Activated T-cell treated with anti-CD3 and anti-CD28 coated beads for 4 hours (primary cell): ENCODE data around the gene BCAS3.

ENCODE experiments used
- DNase-seq: peaks from one replicate; pipeline ENCODE4 v3.0.0-alpha.2; 2020

The BCAS3 gene

GRCh38 chr17:61379457-61380216, 702.0 kb downstream of the BCAS3 start:
- no peak for DNase-seq

GRCh38 chr17:61380217-61380835, 702.7 kb downstream of the BCAS3 start:
- no peak for DNase-seq

- DNase-seq = no peak
Observed at GRCh38 chr17:61380836-61381525, 703.3 kb downstream of the BCAS3 start.

GRCh38 chr17:61381537-61381936, 703.9 kb downstream of the BCAS3 start:
- DNase-seq = no peak

GRCh38 chr17:61382796-61383688, 705.4 kb downstream of the BCAS3 start:
- no peak for DNase-seq

GRCh38 chr17:61383689-61384201, 706.1 kb downstream of the BCAS3 start:
- no peak for DNase-seq

- DNase-seq = no peak
Observed at GRCh38 chr17:61384354-61384691, 706.7 kb downstream of the BCAS3 start.

GRCh38 chr17:61384692-61385576, 707.3 kb downstream of the BCAS3 start:
- DNase-seq = no peak

GRCh38 chr17:61385577-61386236, 708.1 kb downstream of the BCAS3 start:
- DNase-seq = no peak

- no peak for DNase-seq
Observed at GRCh38 chr17:61386251-61386650, 708.6 kb downstream of the BCAS3 start.

GRCh38 chr17:61387011-61387410, 709.4 kb downstream of the BCAS3 start:
- no peak for DNase-seq

- no peak for DNase-seq
Observed at GRCh38 chr17:61387511-61388305, 710.1 kb downstream of the BCAS3 start.

GRCh38 chr17:61388561-61389356, 711.1 kb downstream of the BCAS3 start:
- DNase-seq = no peak

GRCh38 chr17:61389670-61390478, 712.2 kb downstream of the BCAS3 start:
- no peak for DNase-seq

GRCh38 chr17:61390479-61390791, 712.8 kb downstream of the BCAS3 start:
- DNase-seq = no peak

- no peak for DNase-seq
Observed at GRCh38 chr17:61391595-61392291, 714.1 kb downstream of the BCAS3 start.

GRCh38 chr17:61392679-61393078, 715.0 kb downstream of the BCAS3 start:
- no peak for DNase-seq

GRCh38 chr17:61393550-61393903, 715.9 kb downstream of the BCAS3 start:
- no peak for DNase-seq
